Transverse colon (tissue), 4 donors: ENCODE results near the gene PGAM2. TPM values are rescaled to one million over a fixed set of nuclear protein-coding genes. Genes with fewer than 3 reads are reported as not detected.
"Not testable (repeated sequence)": the region's sequence is repeated elsewhere in the genome, so short reads cannot be mapped to it uniquely, and the experiment has no call there.

Experiments
- DNase-seq: peaks from one replicate; pipeline ENCODE4 v3.0.0-alpha.2; 2019
- H3K27ac ChIP-seq, 4 donors: fragments of 200-600 bp; sonication (generic); 2 replicates each; pipeline ENCODE4 v1.5.1; 2016 to 2018; ENCODE audit warnings: inconsistent platforms in 4 of 4
- H3K27me3 ChIP-seq: fragments of 200-600 bp; sonication (generic); 2 replicates; pipeline ENCODE4 v1.5.1; 2017; ENCODE audit warnings: inconsistent platforms
- H3K36me3 ChIP-seq, 4 donors: fragments of 200-600 bp; sonication (generic); 2 replicates each; pipeline ENCODE4 v1.5.1; 2017 to 2019; ENCODE audit warnings: inconsistent platforms in 4 of 4
- H3K4me1 ChIP-seq, 4 donors: fragments of 200-600 bp; sonication (generic); 2 replicates each; pipeline ENCODE4 v1.5.1; 2017 to 2020; ENCODE audit warnings: inconsistent platforms in 4 of 4
- H3K4me3 ChIP-seq, 4 donors: fragments of 200-600 bp; sonication (generic); 1 replicate in 1 of 4; 2 replicates in 3 of 4; pipeline versions ENCODE4 v1.5.1 to v1.6.1; 2017 to 2019; ENCODE audit warnings: inconsistent platforms in 4 of 4
- H3K9me3 ChIP-seq, 2 donors: fragments of 200-600 bp; sonication (generic); 2 replicates each; pipeline ENCODE4 v1.5.1; 2017 to 2019; ENCODE audit warnings: inconsistent platforms in 2 of 2
- CTCF ChIP-seq, 5 experiments: fragments of 200-600 bp in 3 of 5; fragments of 450-650 bp in 2 of 5; sonication (generic) in 3 of 5; IDR thresholded peaks; 1 replicate in 2 of 5; 2 replicates in 3 of 5; pipeline ENCODE4 v1.5.1; 2016 to 2017; ENCODE audit warnings: antibody characterized with exemption in 5 of 5, inconsistent platforms in 3 of 5, mild to moderate bottlenecking in 2 of 5, moderate library complexity in 1 of 5
- EP300 ChIP-seq: sonication (generic); formaldehyde crosslinking; IDR thresholded peaks from one replicate; pipeline ENCODE4 v1.6.1; 2017; ENCODE audit warnings: antibody characterized with exemption, low read depth
- POLR2A ChIP-seq: fragments of 450-650 bp; IDR thresholded peaks from one replicate; pipeline ENCODE4 v1.6.1; 2016; ENCODE audit warnings: antibody characterized with exemption, mild to moderate bottlenecking, moderate library complexity
- POLR2AphosphoS5 ChIP-seq, 3 donors: sonication (generic); formaldehyde crosslinking; IDR thresholded peaks; one replicate each; pipeline ENCODE4 v1.6.1; 2016; ENCODE audit warnings: antibody characterized with exemption in 3 of 3
- WGBS, 2 donors: methylation state at CpG; one replicate each; pipeline ENCODE4 v1.1.5; 2018; ENCODE audit warnings: low coverage in 1 of 2; 5-methylcytosine and 5-hydroxymethylcytosine counted together
- in situ Hi-C, 4 donors: fragments of 200-750 bp; cut with MboI; loops; one replicate each; pipeline versions ENCODE4 v1.15.0 to v1.15.1; 2017; ENCODE audit warnings: low sequenced_read_pairs in 3 of 4, low pct_ligation_motif_present in 1 of 4, low pct_unique_long_range_greater_than_20kb in 1 of 4
- intact Hi-C: fragments of 100-400 bp; cut with DNase I; formaldehyde crosslinking; loops from one replicate; pipeline ENCODE4 v1.15.1; 2023; ENCODE audit warnings: low total_unique reads
- total RNA-seq, 4 donors: library from RNA; depleted of rRNA; stranded (reverse); fragments of >200 nt; gene quantifications; one replicate each; pipeline ENCODE4 v1.1.0, GENCODE V29; 2016

PGAM2 gene
- total RNA-seq, 4 donors from 2014 or later: 9.7 TPM; not detected in 3

- Histone ChIP-seq H3K27me3 (no peaks in the 10 kb centered on the region), H3K27ac (peak overlapping the region; percentile 90 to 95 (median 94)), H3K4me3 (peak overlapping the region; percentile 80 to 94 (median 83)), H3K9me3 (no peaks in the 10 kb centered on the region), H3K4me1 (peaks cover 15 to 46% (median 31%) of the 10 kb centered on the region in 4 donors), H3K36me3 (no peaks in the 10 kb centered on the region)
- intact Hi-C loops: no loop called here
- 19% methylated on average over 8 of the region's 8 CpGs; no CpG with 5 or more reads in 1 of the 2 donors for WGBS, 2 donors
- DNase-seq: no peak
- in situ Hi-C loops: no loop called here
- TF ChIP-seq POLR2A (no peak), EP300 (no peak), CTCF (IDR thresholded peaks at IDR 0.05) (no peak), POLR2AphosphoS5 (IDR thresholded peaks at IDR 0.05) (no peak)
Observed at GRCh38 chr7:44043902-44044301, 21.5 kb downstream of the PGAM2 start.

- Histone ChIP-seq H3K27ac (no peak overlapping the region), H3K9me3 (no peaks in the 10 kb centered on the region), H3K4me1 (peaks cover 15 to 45% (median 30%) of the 10 kb centered on the region in 4 donors), H3K4me3 (no peak overlapping the region), H3K36me3 (no peaks in the 10 kb centered on the region), H3K27me3 (no peaks in the 10 kb centered on the region)
- DNase-seq: no peak
- intact Hi-C loops: no loop called here
- WGBS, 2 donors: 93 to 98% methylated on average over 2 of the region's 2 CpGs
- in situ Hi-C loops: no loop called here
- TF ChIP-seq CTCF (IDR thresholded peaks at IDR 0.05) (no peak), POLR2A (no peak), EP300 (no peak), POLR2AphosphoS5 (IDR thresholded peaks at IDR 0.05) (no peak)
Observed at GRCh38 chr7:44042221-44042620, 23.1 kb downstream of the PGAM2 start.

GRCh38 chr7:44040493-44040891 lies 24.9 kb downstream of the PGAM2 start:
- H3K27me3 ChIP-seq, intact Hi-C loops, H3K9me3 ChIP-seq, in situ Hi-C loops, H3K36me3 ChIP-seq: not testable (repeated sequence)
- Histone ChIP-seq H3K4me3 (peak overlapping the region; percentile 11 to 43 (median 24)), H3K27ac (peak overlapping the region; percentile 33 to 77 (median 69)), H3K4me1 (peaks cover 9 to 27% (median 21%) of the 10 kb centered on the region in 4 donors)
- TF ChIP-seq CTCF (IDR thresholded peaks at IDR 0.05): peak in 3 of 5 experiments; percentile 11 to 26 (median 19)
- 1% methylated on average over 21 of the region's 46 CpGs; no CpG with 5 or more reads in 1 of the 2 donors for WGBS, 2 donors
- DNase-seq: peak; percentile 53

GRCh38 chr7:44039800-44040492 lies 25.4 kb downstream of the PGAM2 start:
- peak overlapping the region; percentile 33 to 79 (median 70) for H3K27ac ChIP-seq
- H3K36me3 ChIP-seq, H3K27me3 ChIP-seq, intact Hi-C loops, H3K9me3 ChIP-seq, in situ Hi-C loops, DNase-seq: not testable (repeated sequence)
- H3K4me1 ChIP-seq: peaks cover 9 to 23% (median 16%) of the 10 kb centered on the region in 4 donors
- H3K4me3 ChIP-seq: peak overlapping the region in 3 of 4 donors; percentile 11 to 43 (median 34)
- WGBS, 2 donors: 10% methylated on average over 2 of the region's 40 CpGs; no CpG with 5 or more reads in 1 of the 2 donors
